GM21737 (cell line): ENCODE results near the gene SHC1.
"Not testable (repeated sequence)": the region's sequence is repeated elsewhere in the genome, so short reads cannot be mapped to it uniquely, and the experiment has no call there.

Source experiments
- ATAC-seq: cut with Tn5 transposase; IDR thresholded peaks from one replicate; pipeline ENCODE4 v1.9.1; 2021; ENCODE audit warnings: mild to moderate bottlenecking, moderate library complexity; ENCODE audit not compliant: unreplicated experiment

SHC1 gene

GRCh38 chr1:154996966-154997701 lies 26.6 kb upstream of the SHC1 start:
- no peak for ATAC-seq

- not testable (repeated sequence) for ATAC-seq
Observed at GRCh38 chr1:154995301-154995983, 24.9 kb upstream of the SHC1 start.

- no peak for ATAC-seq
Observed at GRCh38 chr1:154994591-154994990, 24.0 kb upstream of the SHC1 start.

GRCh38 chr1:154994269-154994587 lies 23.7 kb upstream of the SHC1 start:
- ATAC-seq, result no peak

GRCh38 chr1:154993572-154994268 lies 23.2 kb upstream of the SHC1 start, which contains the start of gene LENEP:
Gene LENEP (plus strand): TSS chr1:154993586. CDS start chr1:154993608, 22 bp downstream.
- ATAC-seq, result no peak

- ATAC-seq, result no peak
Observed at GRCh38 chr1:154992721-154993571, 22.4 kb upstream of the SHC1 start.

- no peak for ATAC-seq
Observed at GRCh38 chr1:154990276-154990675, 19.7 kb upstream of the SHC1 start.

- ATAC-seq, result no peak
Observed at GRCh38 chr1:154989195-154989860, 18.8 kb upstream of the SHC1 start.

GRCh38 chr1:154988058-154988954 lies 17.8 kb upstream of the SHC1 start:
- ATAC-seq, result no peak

GRCh38 chr1:154987326-154987725 lies 16.8 kb upstream of the SHC1 start:
- no peak for ATAC-seq

- not testable (repeated sequence) for ATAC-seq
Observed at GRCh38 chr1:154986736-154987135, 16.2 kb upstream of the SHC1 start.

- ATAC-seq, result no peak
Observed at GRCh38 chr1:154983776-154984466, 13.4 kb upstream of the SHC1 start.

GRCh38 chr1:154982897-154983648 lies 12.5 kb upstream of the SHC1 start, which contains the start of gene FLAD1:
Gene FLAD1 (plus strand): TSS chr1:154983344. CDS start chr1:154983695, 351 bp downstream.
- ATAC-seq, result peak; percentile 97

- no peak for ATAC-seq
Observed at GRCh38 chr1:154982341-154982740, 11.8 kb upstream of the SHC1 start.

- ATAC-seq, result no peak
Observed at GRCh38 chr1:154978360-154978759, 7.8 kb upstream of the SHC1 start.

GRCh38 chr1:154977762-154978161 lies 7.2 kb upstream of the SHC1 start:
- not testable (repeated sequence) for ATAC-seq

GRCh38 chr1:154975409-154976059 lies 5.0 kb upstream of the SHC1 start:
- no peak for ATAC-seq
